Stimulated activated naive CD8-positive, alpha-beta T cell treated with anti-CD3 and anti-CD28 coated beads, Interleukin-15, Interleukin-2, amounts not matched to agents 100 U/mL and 50 U/mL, for 24 hours (primary cell): ENCODE measurements around the gene TMA7.
"Not testable (repeated sequence)": the region's sequence is repeated elsewhere in the genome, so short reads cannot be mapped to it uniquely, and the experiment has no call there.

ENCODE experiments used
- ATAC-seq: fragments of 150-1000 bp; cut with Tn5 transposase; one replicate; pipeline ENCODE4 v1.10.0; 2021
- DNase-seq: peaks from one replicate; pipeline ENCODE4 v3.0.0; 2021

Gene TMA7

GRCh38 chr3:48436477-48436787 lies 3.6 kb upstream of the TMA7 start:
- ATAC-seq (no peak), DNase-seq (no peak)

DNA sequence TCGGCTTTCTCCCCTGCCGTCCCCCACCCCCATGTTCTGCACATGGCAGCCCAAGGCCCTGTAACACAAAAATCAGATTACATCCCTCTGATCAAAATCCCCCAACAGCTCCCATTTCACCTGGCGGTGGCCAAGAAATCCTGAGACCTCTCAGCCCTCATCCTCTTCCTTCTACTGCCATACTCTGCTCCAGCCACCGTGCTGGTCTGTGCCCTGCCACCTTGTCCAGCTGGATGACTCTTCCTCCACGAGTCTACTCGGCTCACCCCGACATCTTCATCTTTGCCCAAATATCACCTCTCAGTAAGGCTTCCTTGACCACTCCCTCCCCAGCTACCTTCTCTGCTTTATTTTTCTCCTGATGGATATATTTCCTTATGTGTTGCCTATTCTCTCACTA lies 3.2 kb upstream of the TMA7 start:
- no peak for ATAC-seq
- DNase-seq: no peak

GRCh38 chr3:48437812-48438211 lies 2.2 kb upstream of the TMA7 start:
- ATAC-seq (no peak), DNase-seq (no peak)

DNA sequence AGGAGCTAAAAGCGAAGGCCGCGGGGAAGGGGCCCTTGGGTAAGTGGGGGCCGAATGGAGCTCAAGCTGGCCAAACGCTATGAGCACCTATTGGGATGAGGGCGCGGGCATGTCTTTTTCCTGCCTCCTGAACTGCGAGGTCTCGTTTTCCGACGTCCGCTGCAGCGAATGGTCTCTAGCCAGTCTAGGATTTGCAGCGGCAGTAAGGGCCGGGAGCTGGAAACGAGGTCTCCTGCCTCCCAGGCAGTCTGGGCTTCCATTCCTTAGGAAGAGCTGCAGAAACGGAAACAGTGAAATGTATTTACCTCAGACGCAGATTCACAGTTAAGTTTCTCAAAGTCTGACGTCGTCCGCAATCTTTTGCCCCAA lies 517 bp downstream of the TMA7 start:
- DNase-seq: peak; percentile 34
- no peak for ATAC-seq

DNA sequence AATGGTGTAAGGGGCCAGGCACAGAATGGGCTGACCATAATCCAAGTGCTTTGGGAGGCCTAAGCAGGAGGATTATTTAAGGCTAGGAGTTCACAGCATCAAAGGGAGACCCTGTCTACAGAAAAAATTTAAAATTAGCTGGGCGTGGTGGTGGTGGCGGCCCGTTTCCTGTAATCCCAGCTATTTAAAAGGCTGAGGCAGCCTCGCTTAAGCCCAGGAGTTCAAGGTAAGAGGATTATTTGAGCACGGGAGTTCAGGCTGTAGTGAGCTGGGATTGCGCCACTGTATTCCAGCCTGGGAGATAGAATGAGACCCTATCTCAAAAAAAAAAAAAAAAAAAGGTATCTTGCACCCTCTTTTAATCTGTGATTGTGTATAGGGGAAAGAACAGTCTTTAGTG lies 1.9 kb downstream of the TMA7 start:
- DNase-seq (no peak), ATAC-seq (no peak)

- ATAC-seq (no peak), DNase-seq (no peak)
Observed at GRCh38 chr3:48445277-48445882, 5.3 kb downstream of the TMA7 start.

DNA sequence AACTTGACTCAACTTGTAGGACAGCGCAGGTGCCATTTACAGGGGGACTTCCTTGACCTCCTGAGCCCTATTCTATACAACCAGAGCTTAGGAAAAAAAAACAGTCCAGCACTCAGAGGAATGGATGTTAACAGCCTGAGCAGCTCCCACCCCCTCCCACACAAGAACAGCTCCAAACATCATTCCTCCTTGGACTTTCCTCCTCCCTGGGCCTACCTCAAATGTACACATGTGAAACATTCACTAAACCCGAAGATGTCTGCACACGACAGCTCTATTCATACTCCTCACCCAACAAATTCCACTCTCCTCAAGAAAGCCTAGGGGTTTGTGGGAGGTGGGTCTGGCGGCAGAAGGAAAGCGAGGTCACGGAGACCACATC lies 6.0 kb downstream of the TMA7 start:
- DNase-seq (no peak), ATAC-seq (no peak)

DNA sequence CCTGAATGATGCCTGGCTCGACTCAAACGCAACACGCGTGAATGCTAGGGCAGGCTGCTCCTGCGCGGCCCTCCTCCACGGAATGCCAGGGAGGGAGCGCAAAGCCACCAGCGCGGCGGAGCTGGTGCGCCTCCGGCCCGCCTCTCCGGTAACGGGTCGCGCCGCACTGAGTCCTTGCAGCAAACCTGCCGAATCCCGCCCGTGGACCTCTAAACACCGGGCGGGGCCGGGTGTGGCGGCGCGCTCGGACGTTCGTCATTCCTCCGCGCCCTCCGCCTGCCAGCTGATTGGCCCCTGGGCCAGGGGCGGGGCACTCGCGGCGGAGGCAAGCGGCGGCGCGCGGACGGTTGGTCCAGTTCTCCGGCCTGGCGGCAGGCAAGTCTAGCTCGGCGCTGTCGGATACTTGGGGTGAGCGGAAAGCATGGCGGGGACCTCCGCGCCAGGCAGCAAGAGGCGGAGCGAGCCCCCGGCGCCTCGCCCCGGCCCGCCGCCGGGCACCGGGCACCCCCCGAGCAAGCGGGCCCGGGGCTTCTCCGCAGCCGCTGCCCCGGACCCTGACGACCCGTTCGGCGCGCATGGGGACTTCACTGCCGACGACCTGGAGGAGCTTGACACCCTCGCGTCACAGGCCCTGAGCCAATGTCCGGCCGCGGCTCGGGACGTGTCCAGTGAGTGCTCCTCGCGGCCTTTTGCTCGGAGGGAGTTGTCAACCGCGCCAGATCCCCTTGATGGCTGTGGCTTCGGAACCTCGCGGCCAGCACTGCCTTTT lies 6.6 kb downstream of the TMA7 start, which contains the start of gene ATRIP:
Gene ATRIP (plus strand): TSS at position 313 of the 769 bp plus-strand sequence. CDS start 109 bp downstream, at position 422.
- DNase-seq: peak; percentile 92
- ATAC-seq: peak; percentile 99

DNA sequence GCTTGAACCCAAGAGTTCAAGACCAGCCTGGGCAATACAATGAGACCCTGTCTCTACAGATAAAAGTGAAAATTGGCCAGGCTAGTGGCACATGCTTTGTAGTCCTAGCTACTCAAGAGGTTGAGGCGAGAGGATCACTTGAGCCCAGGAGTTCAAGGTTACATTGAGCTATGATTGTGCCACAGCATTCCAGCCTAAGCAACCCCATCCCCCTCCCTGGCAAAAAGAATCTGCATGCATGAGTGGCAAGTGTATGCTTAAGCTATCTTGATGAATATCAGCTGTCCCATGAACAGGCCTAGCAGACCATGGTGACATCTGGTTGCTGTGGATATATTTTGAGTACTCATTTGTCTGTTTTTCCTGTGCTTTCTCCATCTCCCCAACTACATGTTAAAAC lies 11.2 kb downstream of the TMA7 start:
- DNase-seq (no peak), ATAC-seq (no peak)

DNA sequence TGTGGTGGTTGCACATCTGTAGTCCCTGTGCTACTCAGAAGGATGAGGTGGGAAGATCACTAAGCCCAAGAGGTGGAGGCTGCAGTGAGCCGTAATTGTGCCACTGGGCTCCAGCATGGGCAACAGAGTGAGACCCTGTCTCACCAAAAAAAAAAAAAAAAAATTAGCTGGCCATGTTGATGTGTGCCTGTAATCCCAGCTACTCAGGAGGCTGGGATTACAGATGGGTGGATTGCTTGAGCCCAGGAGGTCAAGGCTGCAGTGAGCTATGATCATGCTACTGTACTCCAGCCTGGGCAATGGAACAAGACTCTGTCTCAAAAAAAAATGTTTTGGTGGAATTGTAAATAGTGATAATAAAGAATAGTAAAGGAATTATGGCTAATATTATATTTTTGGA lies 16.4 kb downstream of the TMA7 start:
- ATAC-seq: no peak
- DNase-seq: no peak

DNA sequence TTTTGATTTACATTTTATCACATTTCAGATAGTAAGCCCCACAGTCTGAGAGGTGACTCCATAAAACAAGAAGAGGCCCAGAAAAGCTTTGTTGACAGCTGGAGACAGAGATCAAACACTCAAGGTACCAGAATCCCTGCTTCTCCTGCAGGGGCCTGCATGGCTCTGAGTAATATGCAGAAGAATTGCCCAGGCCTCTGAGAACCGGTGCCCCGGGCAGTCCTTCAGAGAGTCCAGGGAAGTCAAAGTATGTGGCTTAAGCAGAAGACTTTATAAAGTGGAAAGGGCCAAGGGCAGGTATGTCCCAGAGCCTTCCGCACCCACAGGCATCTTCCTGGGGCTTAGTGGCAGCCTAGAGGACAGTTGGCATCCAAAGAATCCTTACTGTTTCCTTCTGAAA lies 19.3 kb downstream of the TMA7 start:
- DNase-seq: no peak
- no peak for ATAC-seq

GRCh38 chr3:48459773-48460516 lies 19.9 kb downstream of the TMA7 start:
- DNase-seq: no peak
- no peak for ATAC-seq

DNA sequence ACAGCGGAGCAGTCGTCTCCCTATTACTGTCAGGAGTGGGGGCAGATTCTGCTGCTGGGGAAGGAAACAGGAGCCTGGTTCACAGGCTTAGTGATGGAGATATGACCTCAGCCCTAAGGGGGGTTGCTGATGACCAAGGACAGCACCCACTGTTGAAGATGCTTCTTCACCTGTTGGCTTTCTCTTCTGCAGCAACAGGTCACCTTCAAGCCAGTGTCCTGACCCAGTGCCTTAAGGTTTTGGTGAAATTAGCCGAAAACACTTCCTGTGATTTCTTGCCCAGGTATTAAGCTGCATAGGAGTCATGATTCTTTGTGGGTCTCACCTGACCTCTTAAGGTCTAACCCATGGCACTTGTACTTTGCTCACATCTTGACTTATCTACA lies 20.5 kb downstream of the TMA7 start:
- DNase-seq (no peak), ATAC-seq (no peak)

DNA sequence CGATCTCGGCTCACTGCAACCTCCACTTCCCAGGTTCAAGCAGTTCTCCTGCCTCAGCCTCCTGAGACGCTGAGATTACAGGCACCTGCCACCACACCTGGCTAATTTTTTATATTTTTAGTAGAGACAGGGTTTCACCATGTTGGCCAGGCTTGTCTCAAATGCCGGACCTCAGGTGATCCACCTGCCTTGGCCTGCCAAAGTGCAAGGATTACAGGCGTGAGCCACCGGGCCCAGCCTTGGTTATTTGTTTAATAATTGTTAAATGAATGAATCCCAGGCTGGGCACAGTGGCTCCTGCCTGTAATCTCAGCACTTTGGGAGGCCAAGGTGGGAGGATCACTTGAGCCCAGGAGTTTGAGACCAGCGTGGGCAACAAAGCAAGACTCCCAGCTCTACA lies 21.7 kb downstream of the TMA7 start:
- not testable (repeated sequence) for DNase-seq, ATAC-seq

DNA sequence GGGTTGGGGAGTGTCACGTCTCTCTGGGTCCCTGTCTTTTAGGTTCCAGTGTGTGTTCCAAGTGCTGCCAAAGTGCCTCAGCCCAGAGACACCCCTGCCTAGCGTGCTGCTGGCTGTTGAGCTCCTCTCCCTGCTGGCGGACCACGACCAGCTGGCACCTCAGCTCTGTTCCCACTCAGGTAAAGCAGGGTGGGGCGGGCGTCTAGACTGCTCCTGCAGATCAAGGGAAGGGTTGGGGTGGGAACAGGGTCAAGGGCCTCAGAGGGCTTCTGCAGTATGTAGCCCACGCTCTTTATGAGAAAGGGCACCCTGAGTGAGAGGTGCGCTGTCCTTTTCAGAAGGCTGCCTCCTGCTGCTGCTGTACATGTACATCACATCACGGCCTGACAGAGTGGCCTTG lies 23.6 kb downstream of the TMA7 start:
- ATAC-seq (no peak), DNase-seq (no peak)

GRCh38 chr3:48464713-48465221 lies 24.7 kb downstream of the TMA7 start:
- ATAC-seq: no peak
- no peak for DNase-seq

- no peak for ATAC-seq
- DNase-seq: no peak
Observed at GRCh38 chr3:48465237-48465530, 25.1 kb downstream of the TMA7 start.

- ATAC-seq (peak; percentile 89), DNase-seq (peak; percentile 84)
Observed at GRCh38 chr3:48465531-48466378, 25.7 kb downstream of the TMA7 start.

- DNase-seq: peak; percentile 47
- peak; percentile 34 for ATAC-seq
Observed at GRCh38 chr3:48466386-48467109, 26.5 kb downstream of the TMA7 start.

- DNase-seq (no peak), ATAC-seq (no peak)
Observed at GRCh38 chr3:48467110-48467454, 27.0 kb downstream of the TMA7 start.

DNA sequence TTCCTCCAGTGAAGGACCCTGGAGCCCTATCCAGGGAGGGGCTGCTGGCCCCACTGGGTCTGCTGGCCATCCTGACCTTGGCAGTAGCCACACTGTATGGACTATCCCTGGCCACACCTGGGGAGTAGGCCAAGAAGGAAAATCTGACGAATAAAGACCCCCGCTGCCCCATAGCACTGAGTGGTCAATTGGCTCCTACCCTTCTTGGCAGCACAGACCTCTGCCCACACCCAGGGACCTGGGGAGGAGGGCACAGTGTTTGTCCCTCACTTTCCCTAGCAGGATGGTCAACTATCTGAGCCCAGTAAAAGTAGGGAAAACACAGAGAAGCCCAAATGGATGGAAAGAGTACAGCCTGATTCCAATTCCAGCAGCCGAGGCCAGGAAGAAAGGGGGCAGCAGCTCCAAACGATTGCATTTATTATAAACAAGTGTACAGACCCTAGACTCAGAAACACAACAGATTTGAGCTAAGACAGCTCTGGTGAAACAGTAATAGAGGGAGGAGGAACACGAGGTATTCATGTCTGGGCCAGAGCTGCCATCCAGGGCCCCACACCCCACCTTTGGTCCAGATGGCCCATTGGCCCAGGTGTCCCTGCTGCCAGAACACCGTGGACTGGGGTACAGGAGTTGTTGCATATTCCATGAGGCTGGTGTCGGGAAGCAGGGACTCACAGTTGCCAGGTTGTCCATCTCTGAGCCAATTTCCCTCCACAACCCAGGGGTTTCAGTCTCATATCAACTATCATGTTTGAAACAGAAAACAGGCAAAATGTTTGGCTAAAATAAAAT lies 27.6 kb downstream of the TMA7 start:
- DNase-seq (no peak), ATAC-seq (no peak)
